ENCODE measurements around the gene UNC13D.

- TF ChIP-seq EZH2 (IDR thresholded peaks at IDR 0.05; ENCODE audit: insufficient read depth, poor library complexity, severe bottlenecking): no peak
- TF ChIP-seq EZH2phosphoT487 (IDR thresholded peaks at IDR 0.05; ENCODE audit: insufficient read depth, low read depth): no peak
Observed at GRCh38 chr17:75824666-75825065, 19.5 kb downstream of the UNC13D start.

All from GM23248 (cell line).